Measurements from ENCODE around the gene CLEC2A. TPM values are rescaled to one million over a fixed set of nuclear protein-coding genes. Genes with fewer than 3 reads are reported as not detected.
"Not testable (repeated sequence)": the region's sequence is repeated elsewhere in the genome, so short reads cannot be mapped to it uniquely, and the experiment has no call there.

The CLEC2A gene
- total and polyA plus RNA-seq, 5 experiments from 2014 or later, result not detected

DNA sequence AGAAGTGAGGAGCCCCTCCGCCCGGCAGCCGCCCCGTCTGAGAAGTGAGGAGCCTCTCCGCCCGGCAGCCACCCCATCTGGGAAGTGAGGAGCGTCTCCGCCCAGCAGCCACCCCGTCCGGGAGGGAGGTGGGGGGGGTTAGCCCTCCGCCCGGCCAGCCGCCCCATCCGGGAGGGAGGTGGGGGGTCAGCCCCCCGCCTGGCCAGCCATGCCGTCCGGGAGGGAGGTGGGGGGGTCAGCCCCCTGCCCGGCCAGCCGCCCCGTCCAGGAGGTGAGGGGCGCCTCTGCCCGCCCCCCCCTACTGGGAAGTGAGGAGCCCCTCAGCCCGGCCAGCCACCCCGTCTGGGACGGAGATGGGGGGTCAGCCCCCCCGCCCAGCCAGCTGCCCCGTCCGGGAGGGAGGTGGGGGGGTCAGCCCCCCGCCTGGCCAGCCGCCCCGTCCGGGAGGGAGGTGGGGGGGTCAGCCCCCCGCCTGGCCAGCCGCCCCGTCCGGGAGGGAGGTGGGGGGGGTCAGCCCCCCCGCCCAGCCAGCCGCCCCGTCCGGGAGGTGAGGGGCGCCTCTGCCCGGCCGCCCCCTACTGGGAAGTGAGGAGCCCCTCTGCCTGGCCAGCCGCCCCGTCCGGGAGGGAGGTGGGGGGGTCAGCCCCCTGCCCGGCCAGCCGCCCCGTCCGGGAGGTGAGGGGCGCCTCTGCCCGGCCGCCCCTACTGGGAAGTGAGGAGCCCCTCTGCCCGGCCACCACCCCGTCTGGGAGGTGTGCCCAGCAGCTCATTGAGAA is 21.0 kb upstream of the CLEC2A start:
- H3K4me3 Mint-ChIP-seq, H3K27me3 Mint-ChIP-seq, POLR2A ChIA-PET, H3K27ac Mint-ChIP-seq, ATAC-seq, DNase-seq, H3K9me3 Mint-ChIP-seq, H3K36me3 Mint-ChIP-seq: not testable (repeated sequence)
- H3K4me1 Mint-ChIP-seq, result peaks cover 22 to 64% (median 51%) of the 10 kb centered on the region in 4 donors

DNA sequence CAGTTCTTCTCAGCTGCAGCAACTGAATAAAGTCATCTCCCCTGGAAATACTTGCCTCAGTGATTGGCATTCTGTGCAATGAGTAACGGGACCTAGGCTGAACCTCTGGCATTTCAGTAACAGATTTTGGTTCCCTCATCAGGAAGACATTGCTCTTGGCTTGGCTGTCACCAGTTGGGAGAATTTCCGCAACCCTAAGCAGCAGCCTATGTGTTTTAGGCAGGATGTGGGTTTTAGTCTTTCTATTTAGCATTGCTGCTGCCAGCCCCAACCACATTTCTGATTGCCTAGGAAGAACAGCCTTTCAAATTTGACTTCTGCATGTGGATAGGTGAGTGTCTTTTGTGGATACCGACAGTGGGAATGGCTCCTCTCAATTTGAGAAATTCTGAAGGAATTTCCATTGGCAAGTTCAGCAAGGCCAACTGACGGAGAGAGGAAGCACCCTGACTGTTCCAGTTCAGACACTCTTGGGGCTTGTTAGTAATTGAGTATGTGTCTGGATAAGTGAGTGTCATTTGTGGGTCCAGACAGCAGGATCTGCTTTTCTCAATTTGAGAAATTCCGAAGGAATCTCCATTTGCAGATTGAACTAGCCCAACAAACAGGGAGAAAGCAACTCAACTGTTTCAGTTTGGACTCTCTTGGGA is 19.0 kb upstream of the CLEC2A start:
- peak; percentile 91 to 97 for ATAC-seq
- H3K4me1 Mint-ChIP-seq, result peaks cover 16 to 56% (median 38%) of the 10 kb centered on the region in 4 donors
- H3K9me3 Mint-ChIP-seq, result no peaks in the 10 kb centered on the region
- H3K27me3 Mint-ChIP-seq, result no peaks in the 10 kb centered on the region
- peak in 8 of 10 donors; percentile 11 to 72 (median 48) for DNase-seq
- H3K27ac Mint-ChIP-seq, result peak overlapping the region in 9 of 10 donors; percentile 16 to 85 (median 70)
- H3K4me3 Mint-ChIP-seq, result peak overlapping the region; percentile 26 to 75 (median 61)
- H3K36me3 Mint-ChIP-seq, result no peaks in the 10 kb centered on the region
- POLR2A ChIA-PET, result no interaction called here

GRCh38 chr12:9948606-9949296 is 16.6 kb upstream of the CLEC2A start:
- Mint-ChIP-seq H3K36me3 (no peaks in the 10 kb centered on the region), H3K4me3 (peak overlapping the region in 3 of 10 donors; percentile 0 to 5 (median 4)), H3K27ac (peak overlapping the region in 6 of 10 donors; percentile 0 to 65 (median 37)), H3K27me3 (no peaks in the 10 kb centered on the region), H3K4me1 (peaks cover 21 to 55% (median 42%) of the 10 kb centered on the region in 4 donors), H3K9me3 (no peaks in the 10 kb centered on the region)
- POLR2A ChIA-PET, result no interaction called here
- DNase-seq (peak in 2 of 10 donors; percentile 25 to 44), ATAC-seq (peak; percentile 44 to 55)

DNA sequence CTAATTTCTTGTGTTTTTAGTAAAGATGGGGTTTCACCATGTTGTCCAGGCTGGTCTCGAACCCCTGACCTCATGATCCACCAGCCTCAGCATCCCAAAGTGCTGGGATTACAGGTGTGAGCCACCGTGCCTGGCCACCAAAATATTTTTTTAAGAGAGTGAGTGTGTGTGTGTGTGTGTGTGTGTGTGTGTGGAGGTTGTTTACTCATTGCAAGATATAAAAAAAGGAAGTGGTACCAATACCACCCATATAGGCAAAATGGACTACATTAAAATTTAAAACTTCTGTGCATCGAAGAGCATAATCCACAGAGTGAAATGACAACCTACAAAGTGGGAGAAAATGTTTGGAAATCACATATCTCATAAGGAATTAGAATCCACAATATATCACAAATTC is 15.5 kb upstream of the CLEC2A start:
- Mint-ChIP-seq H3K9me3 (no peaks in the 10 kb centered on the region), H3K36me3 (no peaks in the 10 kb centered on the region), H3K4me1 (peaks cover 21 to 63% (median 48%) of the 10 kb centered on the region in 4 donors), H3K27ac (peak overlapping the region in 3 of 10 donors; percentile 9 to 35 (median 24)), H3K27me3 (no peaks in the 10 kb centered on the region), H3K4me3 (no peak overlapping the region)
- DNase-seq (no peak), ATAC-seq (no peak)
- POLR2A ChIA-PET, result no interaction called here

GRCh38 chr12:9944391-9944790 is 12.2 kb upstream of the CLEC2A start:
- POLR2A ChIA-PET, result no interaction called here
- H3K4me1 Mint-ChIP-seq, result peaks cover 11 to 44% (median 27%) of the 10 kb centered on the region in 4 donors
- H3K36me3 Mint-ChIP-seq, result no peaks in the 10 kb centered on the region
- H3K4me3 Mint-ChIP-seq, result peak overlapping the region in 9 of 10 donors; percentile 4 to 70 (median 38)
- no peaks in the 10 kb centered on the region for H3K27me3 Mint-ChIP-seq
- peak overlapping the region in 3 of 10 donors; percentile 27 to 68 (median 31) for H3K27ac Mint-ChIP-seq
- DNase-seq (no peak), ATAC-seq (no peak)
- no peaks in the 10 kb centered on the region for H3K9me3 Mint-ChIP-seq

- Mint-ChIP-seq H3K27me3 (peaks cover 0 to 2% (median 0%) of the 10 kb centered on the region in 5 donors), H3K36me3 (no peaks in the 10 kb centered on the region), H3K9me3 (no peaks in the 10 kb centered on the region), H3K27ac (peak overlapping the region in 4 of 10 donors; percentile 6 to 69 (median 26)), H3K4me3 (peak overlapping the region; percentile 49 to 79 (median 71)), H3K4me1 (peaks cover 6 to 33% (median 16%) of the 10 kb centered on the region in 4 donors)
- ATAC-seq (peak; percentile 74 to 76), DNase-seq (peak in 4 of 10 donors; percentile 9 to 67 (median 16))
- POLR2A ChIA-PET, result no interaction called here
These were observed 11.1 kb upstream of the CLEC2A start for GRCh38 chr12:9943240-9943639.

GRCh38 chr12:9941838-9942237 is 9.7 kb upstream of the CLEC2A start:
- H3K36me3 Mint-ChIP-seq, result no peaks in the 10 kb centered on the region
- H3K27ac Mint-ChIP-seq, result no peak overlapping the region
- H3K4me3 Mint-ChIP-seq, result no peak overlapping the region
- POLR2A ChIA-PET, result no interaction called here
- H3K9me3 Mint-ChIP-seq, result no peaks in the 10 kb centered on the region
- peaks cover 0 to 2% (median 0%) of the 10 kb centered on the region in 5 donors for H3K27me3 Mint-ChIP-seq
- DNase-seq (no peak), ATAC-seq (no peak)
- H3K4me1 Mint-ChIP-seq, result peaks cover 6 to 23% (median 13%) of the 10 kb centered on the region in 4 donors

DNA sequence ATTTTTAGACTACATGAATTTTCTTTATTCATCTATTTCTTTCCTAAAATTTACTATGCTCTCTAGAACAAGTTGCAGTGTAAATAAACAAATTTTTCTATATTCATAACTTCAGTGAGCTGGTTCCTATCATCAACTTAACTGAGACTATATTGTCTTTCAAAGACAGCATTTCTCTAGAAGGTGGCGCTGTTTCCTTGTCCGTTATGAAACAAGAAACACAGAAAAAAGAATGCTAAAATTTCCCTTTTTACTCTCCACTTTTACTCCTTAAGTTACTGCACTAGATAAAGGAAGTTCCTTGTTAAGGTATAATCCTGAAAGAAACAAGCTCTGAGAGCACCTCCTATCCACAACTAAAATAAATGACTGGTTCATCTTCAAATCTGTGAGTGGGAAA is 8.2 kb upstream of the CLEC2A start:
- Mint-ChIP-seq H3K36me3 (no peaks in the 10 kb centered on the region), H3K4me1 (peaks cover 6 to 23% (median 13%) of the 10 kb centered on the region in 4 donors), H3K4me3 (no peak overlapping the region), H3K27me3 (peaks cover 0 to 2% (median 0%) of the 10 kb centered on the region in 5 donors), H3K9me3 (no peaks in the 10 kb centered on the region), H3K27ac (no peak overlapping the region)
- ATAC-seq (no peak), DNase-seq (peak in 2 of 10 donors; percentile 17 to 27)
- POLR2A ChIA-PET, result no interaction called here

- ATAC-seq (no peak), DNase-seq (no peak)
- POLR2A ChIA-PET, result no interaction called here
- H3K27me3 Mint-ChIP-seq, result peaks cover 0 to 2% (median 0%) of the 10 kb centered on the region in 5 donors
- H3K4me1 Mint-ChIP-seq, result peaks cover 0 to 2% (median under 1%) of the 10 kb centered on the region in 4 donors
- H3K27ac Mint-ChIP-seq, result no peak overlapping the region
- no peak overlapping the region for H3K4me3 Mint-ChIP-seq
- no peaks in the 10 kb centered on the region for H3K36me3 Mint-ChIP-seq
- no peaks in the 10 kb centered on the region for H3K9me3 Mint-ChIP-seq
These were observed 4.4 kb upstream of the CLEC2A start for GRCh38 chr12:9936591-9936990.

GRCh38 chr12:9935026-9935425 is 2.9 kb upstream of the CLEC2A start:
- H3K27ac Mint-ChIP-seq, result no peak overlapping the region
- POLR2A ChIA-PET, result interaction anchor here (1.0 kb wide), 1 partner anchor 121 kb away, joined by 3 read pairs; no protein-coding TSS in a partner anchor
- no peak for ATAC-seq
- no peaks in the 10 kb centered on the region for H3K9me3 Mint-ChIP-seq
- H3K4me3 Mint-ChIP-seq, result no peak overlapping the region
- no peak for DNase-seq
- no peaks in the 10 kb centered on the region for H3K4me1 Mint-ChIP-seq
- peaks cover 0 to 6% (median 0%) of the 10 kb centered on the region in 5 donors for H3K27me3 Mint-ChIP-seq
- H3K36me3 Mint-ChIP-seq, result no peaks in the 10 kb centered on the region

GRCh38 chr12:9933958-9934357 is 1.8 kb upstream of the CLEC2A start:
- H3K27me3 Mint-ChIP-seq, result peaks cover 0 to 4% (median 0%) of the 10 kb centered on the region in 5 donors
- DNase-seq (no peak), ATAC-seq (no peak)
- H3K4me3 Mint-ChIP-seq, result no peak overlapping the region
- no peaks in the 10 kb centered on the region for H3K9me3 Mint-ChIP-seq
- POLR2A ChIA-PET, result no interaction called here
- H3K36me3 Mint-ChIP-seq, result no peaks in the 10 kb centered on the region
- H3K27ac Mint-ChIP-seq, result no peak overlapping the region
- no peaks in the 10 kb centered on the region for H3K4me1 Mint-ChIP-seq

GRCh38 chr12:9931245-9931644 is 925 bp downstream of the CLEC2A start:
- no peak for ATAC-seq
- DNase-seq, result no peak
- H3K27me3 Mint-ChIP-seq, result peaks cover 0 to 4% (median 0%) of the 10 kb centered on the region in 5 donors
- no peak overlapping the region for H3K4me3 Mint-ChIP-seq
- no peak overlapping the region for H3K27ac Mint-ChIP-seq
- POLR2A ChIA-PET, result no interaction called here
- no peaks in the 10 kb centered on the region for H3K9me3 Mint-ChIP-seq
- no peaks in the 10 kb centered on the region for H3K36me3 Mint-ChIP-seq
- no peaks in the 10 kb centered on the region for H3K4me1 Mint-ChIP-seq

All from naive thymus-derived CD8-positive, alpha-beta T cell (primary cell).